H1 (cell line): ENCODE results near the gene MIPEP.

ENCODE experiments used
- CREB1 ChIP-seq: IDR thresholded peaks from 2 replicates; pipeline ENCODE4 v1.6.1; 2012; ENCODE audit warnings: inconsistent platforms
- EP300 ChIP-seq, 2 experiments: IDR thresholded peaks; 1 replicate in 1 of 2; 2 replicates in 1 of 2; pipeline ENCODE4 v1.6.1; 2011 to 2012; ENCODE audit warnings: low read depth in 2 of 2, low read length in 2 of 2, mild to moderate bottlenecking in 2 of 2, borderline replicate concordance in 1 of 2, inconsistent platforms in 1 of 2, moderate library complexity in 1 of 2
- FOSL1 ChIP-seq: IDR thresholded peaks from 2 replicates; pipeline ENCODE4 v1.6.1; 2011; ENCODE audit warnings: mild to moderate bottlenecking, low read depth, low read length, moderate library complexity; ENCODE audit not compliant: insufficient read depth
- NRF1 ChIP-seq: IDR thresholded peaks from 2 replicates; pipeline ENCODE4 v1.6.1; 2011; ENCODE audit warnings: mild to moderate bottlenecking, low read depth, low read length, improper control_type of control experiment
- POLR2AphosphoS5 ChIP-seq: IDR thresholded peaks from 2 replicates; pipeline ENCODE4 v1.6.1; 2011; ENCODE audit warnings: low read depth, low read length
- SRF ChIP-seq: IDR thresholded peaks from 2 replicates; pipeline ENCODE4 v1.6.1; 2011; ENCODE audit warnings: mild to moderate bottlenecking, low read depth, low read length, moderate library complexity
- TF ChIP-seq, protein P1 (sequence below), 3 experiments: IDR thresholded peaks; 1 replicate in 2 of 3; 2 replicates in 1 of 3; pipeline versions ENCODE4 v1.5.1 to v1.6.1; 2011; ENCODE audit warnings: low read length in 3 of 3, mild to moderate bottlenecking in 3 of 3, inconsistent platforms in 2 of 3, low read depth in 1 of 3, moderate library complexity in 1 of 3; ENCODE audit not compliant: insufficient read depth in 1 of 3; ENCODE audit errors: control extremely low read depth in 1 of 3
- TF ChIP-seq, protein P2 (sequence below): IDR thresholded peaks from 2 replicates; pipeline ENCODE4 v1.6.1; 2011; ENCODE audit warnings: low read length, improper control_type of control experiment

DNA sequence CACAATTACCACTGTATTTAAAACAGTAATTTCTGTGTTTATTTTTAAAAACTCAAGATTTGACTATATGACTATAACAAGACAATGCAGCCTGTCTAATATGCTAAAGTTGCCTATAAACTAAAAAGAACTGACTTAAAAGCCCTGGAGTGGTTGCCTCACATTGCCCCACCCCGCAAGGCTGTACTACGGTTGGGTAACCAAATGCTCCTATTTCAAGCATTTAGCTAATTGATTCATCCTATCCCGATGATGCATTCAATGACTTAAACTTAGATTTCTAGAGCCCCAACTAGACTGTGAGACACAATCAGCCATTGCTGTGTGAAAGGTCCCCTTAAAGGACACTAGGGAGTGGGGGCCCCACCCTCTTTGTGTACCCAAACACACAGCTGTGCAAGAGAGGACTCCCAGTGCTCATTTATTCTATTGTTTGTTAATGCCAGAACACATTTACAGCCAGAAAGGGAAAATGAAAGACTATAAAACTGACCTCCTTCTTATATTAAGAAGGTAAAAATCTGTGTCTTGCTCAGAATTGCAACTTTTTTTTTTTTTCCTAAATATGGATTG is 66.9 kb downstream of the MIPEP start:
- TF ChIP-seq EP300 (IDR thresholded peaks at IDR 0.05; ENCODE audit: borderline replicate concordance in 1 of 2, low read depth in 2 of 2, low read length in 2 of 2), result no peak
- no peak for TF ChIP-seq SRF
- TF ChIP-seq, protein P1, sequence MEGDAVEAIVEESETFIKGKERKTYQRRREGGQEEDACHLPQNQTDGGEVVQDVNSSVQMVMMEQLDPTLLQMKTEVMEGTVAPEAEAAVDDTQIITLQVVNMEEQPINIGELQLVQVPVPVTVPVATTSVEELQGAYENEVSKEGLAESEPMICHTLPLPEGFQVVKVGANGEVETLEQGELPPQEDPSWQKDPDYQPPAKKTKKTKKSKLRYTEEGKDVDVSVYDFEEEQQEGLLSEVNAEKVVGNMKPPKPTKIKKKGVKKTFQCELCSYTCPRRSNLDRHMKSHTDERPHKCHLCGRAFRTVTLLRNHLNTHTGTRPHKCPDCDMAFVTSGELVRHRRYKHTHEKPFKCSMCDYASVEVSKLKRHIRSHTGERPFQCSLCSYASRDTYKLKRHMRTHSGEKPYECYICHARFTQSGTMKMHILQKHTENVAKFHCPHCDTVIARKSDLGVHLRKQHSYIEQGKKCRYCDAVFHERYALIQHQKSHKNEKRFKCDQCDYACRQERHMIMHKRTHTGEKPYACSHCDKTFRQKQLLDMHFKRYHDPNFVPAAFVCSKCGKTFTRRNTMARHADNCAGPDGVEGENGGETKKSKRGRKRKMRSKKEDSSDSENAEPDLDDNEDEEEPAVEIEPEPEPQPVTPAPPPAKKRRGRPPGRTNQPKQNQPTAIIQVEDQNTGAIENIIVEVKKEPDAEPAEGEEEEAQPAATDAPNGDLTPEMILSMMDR (IDR thresholded peaks at IDR 0.05; ENCODE audit: control extremely low read depth in 1 of 3, insufficient read depth in 1 of 3, low read depth in 1 of 3, low read length in 3 of 3), result no peak
- TF ChIP-seq FOSL1, result no peak
- TF ChIP-seq POLR2AphosphoS5, result no peak
- TF ChIP-seq, protein P2, sequence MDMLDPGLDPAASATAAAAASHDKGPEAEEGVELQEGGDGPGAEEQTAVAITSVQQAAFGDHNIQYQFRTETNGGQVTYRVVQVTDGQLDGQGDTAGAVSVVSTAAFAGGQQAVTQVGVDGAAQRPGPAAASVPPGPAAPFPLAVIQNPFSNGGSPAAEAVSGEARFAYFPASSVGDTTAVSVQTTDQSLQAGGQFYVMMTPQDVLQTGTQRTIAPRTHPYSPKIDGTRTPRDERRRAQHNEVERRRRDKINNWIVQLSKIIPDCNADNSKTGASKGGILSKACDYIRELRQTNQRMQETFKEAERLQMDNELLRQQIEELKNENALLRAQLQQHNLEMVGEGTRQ, result no peak
- no peak for TF ChIP-seq CREB1
- no peak for TF ChIP-seq NRF1
